ENCODE results near the gene IQCE.

Gene IQCE

DNA sequence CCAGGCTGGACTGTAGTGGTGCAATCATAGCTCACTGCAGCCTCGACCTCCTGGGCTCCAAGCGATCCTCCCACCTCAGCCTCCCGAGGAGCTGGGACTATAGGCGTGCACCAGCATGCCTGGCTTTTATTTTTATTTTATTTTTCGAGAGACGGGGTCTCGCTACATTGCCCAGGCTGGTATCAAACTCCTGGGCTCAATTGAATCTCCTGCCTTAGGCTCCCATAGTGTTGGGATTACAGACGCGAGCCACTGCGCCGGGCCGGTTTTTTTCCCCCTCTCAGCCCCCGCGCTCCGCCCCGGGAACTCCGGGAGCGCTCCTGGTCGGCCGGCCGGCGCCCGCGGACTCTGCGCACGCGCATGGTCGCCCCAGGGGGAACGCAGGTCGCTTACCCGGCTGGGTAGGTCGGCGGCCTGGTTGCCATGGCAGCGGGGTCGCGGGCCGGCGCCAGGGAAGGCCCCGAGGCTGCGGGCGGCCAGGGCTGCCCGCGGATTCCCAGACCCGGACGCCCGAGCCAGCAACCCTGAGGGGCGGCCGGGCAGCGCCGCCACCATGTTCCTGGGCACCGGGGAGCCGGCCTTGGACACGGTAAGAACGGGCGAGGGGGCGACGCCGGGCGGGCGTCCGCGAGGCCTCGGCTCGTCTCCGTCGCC lies at the start of gene IQCE:
Gene IQCE (plus strand): TSS at position 351 of the 654 bp plus-strand sequence. CDS start 203 bp downstream, at position 554.
- DNase-seq (ENCODE audit: low read depth in 3 of 3, low spot score in 1 of 3) = peak; percentile 75 to 89 (median 82)

GRCh38 chr7:2509298-2509906 lies 49.4 kb upstream of the IQCE start:
- DNase-seq (ENCODE audit: low read depth in 3 of 3, low spot score in 1 of 3) = no peak

DNA sequence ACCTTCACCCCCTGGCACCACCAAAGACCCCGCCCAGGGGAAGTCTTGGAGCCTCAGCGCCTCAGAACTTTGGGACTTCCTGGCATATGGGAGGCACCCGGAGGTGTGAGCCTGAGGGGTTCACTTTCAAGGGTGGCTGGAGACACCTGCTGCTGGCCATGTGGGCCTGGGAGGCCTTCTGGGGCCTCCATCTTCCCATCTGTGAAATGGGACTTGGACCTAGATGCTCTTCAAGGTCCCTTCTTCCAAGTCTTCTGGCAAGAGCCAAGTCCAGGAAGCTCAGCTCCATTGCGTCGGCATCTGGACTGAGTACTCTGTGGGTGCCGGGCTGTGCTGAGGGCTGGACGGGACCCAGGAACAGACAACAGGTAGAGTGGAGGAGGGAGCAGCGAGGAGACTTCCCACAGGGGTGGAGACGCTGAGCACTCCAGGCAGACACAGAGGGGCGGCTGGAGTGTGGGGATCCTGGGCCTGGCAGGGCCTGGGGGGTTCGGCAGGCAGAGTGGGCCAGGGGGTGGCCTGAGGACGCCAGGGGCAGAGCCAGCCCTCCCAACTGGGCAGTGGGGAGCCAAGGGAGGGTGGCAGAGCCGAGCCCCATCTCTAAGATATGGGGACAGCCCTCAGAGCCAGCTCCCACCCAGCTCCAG lies 48.5 kb upstream of the IQCE start:
- DNase-seq (ENCODE audit: low read depth in 3 of 3, low spot score in 1 of 3) = no peak

GRCh38 chr7:2510909-2511768 lies 47.6 kb upstream of the IQCE start:
- DNase-seq (ENCODE audit: low read depth in 3 of 3, low spot score in 1 of 3) = no peak

GRCh38 chr7:2511769-2512168 lies 47.0 kb upstream of the IQCE start:
- DNase-seq (ENCODE audit: low read depth in 3 of 3, low spot score in 1 of 3) = no peak

GRCh38 chr7:2512179-2512661 lies 46.6 kb upstream of the IQCE start:
- DNase-seq (ENCODE audit: low read depth in 3 of 3, low spot score in 1 of 3) = no peak

GRCh38 chr7:2512713-2513112 lies 46.1 kb upstream of the IQCE start:
- no peak for DNase-seq (ENCODE audit: low read depth in 3 of 3, low spot score in 1 of 3)

GRCh38 chr7:2513702-2514101 lies 45.1 kb upstream of the IQCE start:
- DNase-seq (ENCODE audit: low read depth in 3 of 3, low spot score in 1 of 3) = no peak

GRCh38 chr7:2514473-2515423 lies 44.0 kb upstream of the IQCE start:
- DNase-seq (ENCODE audit: low read depth in 3 of 3, low spot score in 1 of 3) = no peak

DNA sequence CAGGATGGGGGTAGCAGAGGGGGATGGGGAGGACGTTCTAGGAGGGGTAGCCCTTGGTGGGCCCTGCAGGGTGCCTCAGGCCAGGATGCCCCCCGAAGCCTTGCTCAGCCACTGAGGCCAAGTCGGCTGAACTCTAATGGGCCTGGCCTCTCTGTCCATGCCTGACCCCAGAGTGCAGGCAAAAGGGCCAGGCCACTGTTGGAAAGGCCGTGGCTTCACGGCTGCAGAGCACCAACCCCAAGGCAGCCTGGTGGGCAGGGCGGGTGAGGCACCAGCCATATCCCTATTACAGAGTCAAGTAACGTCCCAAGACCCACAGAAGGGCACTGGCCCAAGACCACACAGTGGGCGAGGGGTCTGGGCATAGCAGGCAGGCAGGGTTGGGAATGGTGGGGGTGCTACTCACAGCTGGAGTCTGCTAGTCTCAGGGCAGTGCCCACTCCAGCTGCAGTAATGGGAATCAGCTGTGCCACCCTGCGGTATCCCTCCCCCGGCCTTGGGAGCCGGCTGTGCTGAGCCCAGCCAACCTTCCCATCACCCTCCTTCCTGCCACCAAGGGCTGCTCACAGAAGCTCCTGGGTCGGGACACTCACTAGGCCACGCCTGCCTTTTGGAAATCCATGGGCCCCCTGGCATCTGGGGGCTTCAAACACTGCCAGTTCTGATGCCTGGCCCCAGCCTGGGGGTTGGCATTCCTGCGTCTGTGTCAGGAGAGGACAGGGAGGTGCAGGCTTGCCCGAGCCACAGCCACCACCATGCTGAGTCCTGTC lies 43.2 kb upstream of the IQCE start:
- DNase-seq (ENCODE audit: low read depth in 3 of 3, low spot score in 1 of 3) = no peak

DNA sequence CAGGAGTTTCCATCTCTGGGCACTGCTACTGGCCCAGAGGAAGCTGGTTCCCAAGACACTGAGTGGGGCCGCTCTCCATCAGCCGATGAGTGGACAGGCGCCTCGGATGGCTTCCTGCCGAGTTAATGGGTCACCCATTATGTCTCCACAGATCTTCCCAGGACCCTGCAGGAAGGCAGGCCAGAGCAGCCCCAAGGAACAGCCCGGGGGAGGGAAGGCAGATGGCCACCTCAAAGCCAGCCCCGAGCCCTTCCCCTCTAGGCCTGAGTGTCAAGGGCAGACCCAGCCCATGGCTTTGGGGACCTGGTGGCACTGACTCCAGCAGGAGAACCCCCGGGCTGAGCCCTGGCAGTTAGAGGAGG lies 42.6 kb upstream of the IQCE start:
- DNase-seq (ENCODE audit: low read depth in 3 of 3, low spot score in 1 of 3) = no peak

DNA sequence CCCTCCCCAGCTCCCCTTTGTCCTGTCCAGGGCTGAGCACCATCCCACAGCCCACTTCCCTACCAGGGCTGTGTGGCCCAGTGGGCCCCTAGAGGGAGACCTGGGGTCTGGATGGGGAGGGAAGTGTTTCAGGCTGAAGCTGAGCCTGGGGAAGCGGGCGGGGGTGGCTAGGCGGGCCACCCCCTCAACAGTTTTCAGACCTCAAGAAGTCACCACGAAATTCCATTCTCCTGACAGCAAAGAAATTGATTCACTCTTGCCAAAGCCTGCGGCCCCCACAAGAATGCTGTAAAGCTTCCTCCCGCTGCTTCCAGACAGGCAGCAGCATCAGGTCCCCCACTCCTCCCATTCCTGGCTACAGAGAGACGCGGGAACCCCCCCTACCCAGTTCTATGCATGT lies 41.8 kb upstream of the IQCE start:
- DNase-seq (ENCODE audit: low read depth in 3 of 3, low spot score in 1 of 3) = no peak

- no peak for DNase-seq (ENCODE audit: low read depth in 3 of 3, low spot score in 1 of 3)
These were observed 40.9 kb upstream of the IQCE start for GRCh38 chr7:2517678-2518507.

- no peak for DNase-seq (ENCODE audit: low read depth in 3 of 3, low spot score in 1 of 3)
These were observed 40.1 kb upstream of the IQCE start for GRCh38 chr7:2518737-2519118.

- peak; percentile 68 to 79 (median 78) for DNase-seq (ENCODE audit: low read depth in 3 of 3, low spot score in 1 of 3)
These were observed 39.5 kb upstream of the IQCE start, which contains the start of gene LFNG for GRCh38 chr7:2519119-2519930. TSS of gene LFNG (plus strand) at chr7:2519774. CDS start at chr7:2519862, 88 bp downstream.

GRCh38 chr7:2520131-2520760 lies 38.5 kb upstream of the IQCE start:
- DNase-seq (ENCODE audit: low read depth in 3 of 3, low spot score in 1 of 3) = no peak

DNA sequence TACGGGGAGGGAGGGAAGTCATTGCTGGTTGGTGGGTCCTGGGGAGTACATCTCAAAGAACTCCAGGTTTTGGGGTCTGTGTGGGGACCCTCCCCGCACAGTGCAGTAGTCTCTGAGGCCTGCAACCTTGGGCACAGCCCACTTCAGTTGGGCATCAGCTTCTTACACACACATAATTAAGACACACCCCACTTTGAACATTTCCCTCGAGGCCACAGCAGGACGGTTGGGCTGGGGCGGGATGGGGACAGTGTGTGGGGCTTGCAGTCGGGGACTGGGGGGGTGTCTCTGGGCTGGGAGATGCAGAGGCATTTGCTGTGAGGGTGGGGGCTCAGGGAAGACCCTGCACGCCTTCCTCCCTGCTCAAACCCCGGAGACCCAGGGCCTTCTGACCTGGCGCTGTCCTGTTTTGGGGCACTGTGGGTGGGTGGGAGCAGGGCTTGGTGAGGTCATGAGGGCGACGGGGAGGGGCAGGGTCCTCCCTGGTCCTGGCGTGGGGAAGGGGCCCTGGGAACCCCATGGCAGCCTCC lies 38.0 kb upstream of the IQCE start:
- DNase-seq (ENCODE audit: low read depth in 3 of 3, low spot score in 1 of 3) = no peak
